Fibroblast of villous mesenchyme (primary cell): ENCODE measurements around the gene AKAP6. TPM values are rescaled to one million over a fixed set of nuclear protein-coding genes. Genes with fewer than 3 reads are reported as not detected.

Source experiments
- DNase-seq: peaks from one replicate; pipeline ENCODE4 v3.0.0-alpha.2; 2010; ENCODE audit warnings: low read depth
- H3K4me3 ChIP-seq: 2 replicates; pipeline ENCODE4 v1.5.1; 2011; ENCODE audit warnings: low read depth, mild to moderate bottlenecking, low read length
- total RNA-seq: library from RNA; depleted of rRNA; stranded (reverse); fragments of >200 nt; gene quantifications from 2 replicates; pipeline ENCODE4 v1.2.3, GENCODE V29; 2012
- TF ChIP-seq, protein P1 (sequence below): IDR thresholded peaks from 2 replicates; pipeline ENCODE4 v1.5.1; 2012; ENCODE audit warnings: low read depth, mild to moderate bottlenecking, low read length; ENCODE audit not compliant: insufficient read depth

Gene AKAP6
- total RNA-seq, 1 donor: 3.9 TPM

DNA sequence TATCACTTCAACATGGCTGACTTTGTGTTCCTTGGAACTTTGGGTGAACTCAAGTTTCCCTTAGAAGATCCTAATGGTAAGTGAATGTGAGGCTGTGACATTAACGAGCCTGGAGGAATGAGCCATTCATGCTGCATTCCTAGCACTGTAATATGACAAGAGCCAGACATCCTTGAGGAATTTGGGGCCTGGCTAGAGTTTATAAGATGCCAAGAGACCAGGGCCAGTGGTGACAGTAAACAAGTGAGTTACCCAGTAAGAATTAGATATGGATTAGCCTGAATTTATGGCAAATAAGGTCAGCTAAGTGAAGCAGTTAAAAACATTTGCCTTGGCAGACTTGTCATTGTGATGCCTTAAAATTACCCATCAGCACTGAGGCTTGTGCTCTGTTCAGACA, 232.4 kb downstream of the AKAP6 start:
- TF ChIP-seq, protein P1, sequence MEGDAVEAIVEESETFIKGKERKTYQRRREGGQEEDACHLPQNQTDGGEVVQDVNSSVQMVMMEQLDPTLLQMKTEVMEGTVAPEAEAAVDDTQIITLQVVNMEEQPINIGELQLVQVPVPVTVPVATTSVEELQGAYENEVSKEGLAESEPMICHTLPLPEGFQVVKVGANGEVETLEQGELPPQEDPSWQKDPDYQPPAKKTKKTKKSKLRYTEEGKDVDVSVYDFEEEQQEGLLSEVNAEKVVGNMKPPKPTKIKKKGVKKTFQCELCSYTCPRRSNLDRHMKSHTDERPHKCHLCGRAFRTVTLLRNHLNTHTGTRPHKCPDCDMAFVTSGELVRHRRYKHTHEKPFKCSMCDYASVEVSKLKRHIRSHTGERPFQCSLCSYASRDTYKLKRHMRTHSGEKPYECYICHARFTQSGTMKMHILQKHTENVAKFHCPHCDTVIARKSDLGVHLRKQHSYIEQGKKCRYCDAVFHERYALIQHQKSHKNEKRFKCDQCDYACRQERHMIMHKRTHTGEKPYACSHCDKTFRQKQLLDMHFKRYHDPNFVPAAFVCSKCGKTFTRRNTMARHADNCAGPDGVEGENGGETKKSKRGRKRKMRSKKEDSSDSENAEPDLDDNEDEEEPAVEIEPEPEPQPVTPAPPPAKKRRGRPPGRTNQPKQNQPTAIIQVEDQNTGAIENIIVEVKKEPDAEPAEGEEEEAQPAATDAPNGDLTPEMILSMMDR: no peak
- peak; percentile 91 for DNase-seq
- H3K4me3 ChIP-seq: no peak overlapping the region

- DNase-seq: peak; percentile 85
- TF ChIP-seq, protein P1: no peak
Measured at GRCh38 chr14:32564596-32564995, 235.5 kb downstream of the AKAP6 start.

DNA sequence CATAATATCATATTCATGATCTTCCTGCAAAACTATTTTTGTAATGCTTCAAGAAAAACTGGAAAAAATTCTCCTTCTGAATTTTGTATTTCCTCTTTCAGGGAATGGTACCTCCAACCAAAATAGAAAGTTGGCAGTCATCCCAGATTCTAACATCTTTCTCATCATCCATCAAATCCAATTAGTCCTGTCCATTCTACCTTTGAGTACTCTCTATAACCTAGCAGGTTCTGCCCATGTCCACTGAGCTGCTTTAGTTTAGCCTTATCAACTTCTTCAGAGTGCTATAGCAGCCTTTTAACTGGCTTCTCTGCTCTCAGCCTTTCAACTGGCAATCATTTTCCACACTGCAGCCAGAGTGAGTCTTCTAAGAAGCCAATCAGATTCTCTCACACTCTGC, 236.2 kb downstream of the AKAP6 start:
- DNase-seq: no peak
- H3K4me3 ChIP-seq: no peak overlapping the region
- TF ChIP-seq, protein P1: no peak

More at GRCh38 chr14:32564596-32564995, 235.5 kb downstream of the AKAP6 start:
- no peak overlapping the region for H3K4me3 ChIP-seq

DNA sequence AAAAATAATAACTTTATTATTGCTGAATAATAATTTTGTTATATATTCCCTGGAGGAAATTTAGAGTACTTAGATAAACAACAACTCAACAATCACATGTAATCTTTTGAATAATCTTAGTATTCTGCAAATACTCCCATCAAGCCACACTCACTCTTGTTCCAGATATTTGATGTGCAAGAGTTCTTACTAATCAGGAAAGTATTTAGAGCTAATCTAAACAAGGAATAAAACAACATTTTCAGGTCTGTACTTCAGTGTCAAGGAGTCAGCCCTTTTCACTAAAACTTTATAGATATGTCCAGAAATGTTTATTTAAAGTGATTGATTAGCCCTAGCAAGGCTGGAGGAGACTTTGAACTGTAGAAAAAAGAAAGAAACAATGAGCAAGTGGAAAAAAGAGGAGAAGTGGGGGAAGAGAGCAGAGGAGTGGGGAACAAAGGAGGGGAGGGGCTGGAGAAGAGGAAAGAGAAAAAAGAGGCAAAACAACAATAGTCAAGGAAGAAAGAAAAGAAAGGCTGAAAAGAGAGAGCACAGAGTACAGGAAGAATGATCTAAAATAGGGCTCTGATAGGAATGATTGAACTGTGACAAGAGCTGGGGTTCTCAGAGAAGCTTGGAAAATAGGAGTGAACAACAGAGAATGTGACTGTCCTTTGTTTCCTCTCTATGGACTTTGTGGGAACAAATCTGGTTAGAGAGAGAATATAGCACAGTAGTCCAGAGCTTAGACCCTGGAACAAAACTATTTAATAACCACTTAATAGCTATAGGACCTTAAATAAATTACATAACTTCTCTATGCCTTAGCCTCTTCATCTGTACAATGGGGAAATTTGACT, 238.7 kb downstream of the AKAP6 start:
- H3K4me3 ChIP-seq: no peak overlapping the region
- TF ChIP-seq, protein P1: no peak
- DNase-seq: peak; percentile 75

DNA sequence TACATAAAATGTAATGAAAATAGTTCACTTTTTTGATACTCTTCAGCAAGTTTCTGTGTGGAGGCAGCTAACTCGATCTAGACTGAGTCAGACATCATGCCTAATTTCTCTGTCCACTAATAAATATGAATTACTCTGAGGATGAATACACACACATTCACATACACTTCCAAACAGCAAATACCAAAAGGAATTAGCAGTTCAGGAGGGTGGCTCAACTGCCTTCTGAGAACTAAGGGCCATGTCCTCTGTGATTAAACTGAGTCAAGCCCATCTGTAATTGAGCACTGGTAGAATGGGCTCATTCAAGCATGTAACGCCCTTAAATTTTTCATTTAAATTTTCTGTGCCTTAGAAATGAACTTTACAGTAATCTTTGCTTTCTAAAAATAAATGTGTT, 242.5 kb downstream of the AKAP6 start:
- no peak overlapping the region for H3K4me3 ChIP-seq
- TF ChIP-seq, protein P1: no peak
- no peak for DNase-seq

- DNase-seq: no peak
- H3K4me3 ChIP-seq: no peak overlapping the region
- TF ChIP-seq, protein P1: no peak
Measured at GRCh38 chr14:32571995-32572866, 243.1 kb downstream of the AKAP6 start.
